CD4-positive, alpha-beta T cell treated with Interleukin-15 for 4 hours (primary cell): ENCODE measurements around the gene DRICH1.
"Not testable (repeated sequence)": the region's sequence is repeated elsewhere in the genome, so short reads cannot be mapped to it uniquely, and the experiment has no call there.

ENCODE experiments used
- DNase-seq: peaks from one replicate; pipeline ENCODE4 v3.0.0-alpha.2; 2020; ENCODE audit warnings: low spot score

The DRICH1 gene, protein sequence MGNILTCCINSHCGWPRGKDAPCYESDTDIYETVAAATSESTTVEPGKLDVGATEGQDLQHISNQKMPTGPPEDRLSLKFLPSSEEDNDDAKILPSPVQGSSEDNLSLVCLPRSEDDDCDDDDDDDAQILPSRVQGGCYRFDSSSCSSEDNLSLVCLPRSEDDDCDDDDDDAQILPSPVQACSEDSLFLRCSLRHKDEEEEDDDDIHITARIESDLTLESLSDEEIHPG

GRCh38 chr22:23632178-23632577 is at the start of gene DRICH1:
Gene DRICH1 (minus strand): TSS chr22:23632321. CDS start chr22:23632023, 298 bp downstream.
- DNase-seq, result peak; percentile 2

GRCh38 chr22:23681026-23681809 is 49.1 kb upstream of the DRICH1 start:
- no peak for DNase-seq

DNA sequence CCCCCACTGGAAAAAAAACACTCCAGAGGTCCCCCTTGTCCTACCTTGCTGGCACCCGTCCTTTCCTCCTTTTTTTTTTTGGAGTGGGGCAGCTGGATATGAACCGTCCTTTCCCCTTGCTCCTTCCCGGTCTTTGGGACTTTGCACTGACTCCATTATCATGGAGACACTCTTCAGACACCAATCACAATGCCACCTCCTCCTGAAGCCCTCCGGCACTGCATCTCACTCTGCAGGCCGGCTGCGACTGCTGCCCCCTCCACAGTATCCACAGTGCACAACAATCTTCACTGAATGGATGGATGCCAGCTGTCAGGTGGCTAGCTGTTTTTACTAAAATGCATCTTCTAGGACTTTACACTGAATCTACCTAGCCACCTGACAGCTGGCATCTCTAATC is 46.0 kb upstream of the DRICH1 start:
- no peak for DNase-seq

- no peak for DNase-seq
Observed at GRCh38 chr22:23677701-23677995, 45.5 kb upstream of the DRICH1 start.

- DNase-seq, result not testable (repeated sequence)
Observed at GRCh38 chr22:23676841-23677700, 45.0 kb upstream of the DRICH1 start.

DNA sequence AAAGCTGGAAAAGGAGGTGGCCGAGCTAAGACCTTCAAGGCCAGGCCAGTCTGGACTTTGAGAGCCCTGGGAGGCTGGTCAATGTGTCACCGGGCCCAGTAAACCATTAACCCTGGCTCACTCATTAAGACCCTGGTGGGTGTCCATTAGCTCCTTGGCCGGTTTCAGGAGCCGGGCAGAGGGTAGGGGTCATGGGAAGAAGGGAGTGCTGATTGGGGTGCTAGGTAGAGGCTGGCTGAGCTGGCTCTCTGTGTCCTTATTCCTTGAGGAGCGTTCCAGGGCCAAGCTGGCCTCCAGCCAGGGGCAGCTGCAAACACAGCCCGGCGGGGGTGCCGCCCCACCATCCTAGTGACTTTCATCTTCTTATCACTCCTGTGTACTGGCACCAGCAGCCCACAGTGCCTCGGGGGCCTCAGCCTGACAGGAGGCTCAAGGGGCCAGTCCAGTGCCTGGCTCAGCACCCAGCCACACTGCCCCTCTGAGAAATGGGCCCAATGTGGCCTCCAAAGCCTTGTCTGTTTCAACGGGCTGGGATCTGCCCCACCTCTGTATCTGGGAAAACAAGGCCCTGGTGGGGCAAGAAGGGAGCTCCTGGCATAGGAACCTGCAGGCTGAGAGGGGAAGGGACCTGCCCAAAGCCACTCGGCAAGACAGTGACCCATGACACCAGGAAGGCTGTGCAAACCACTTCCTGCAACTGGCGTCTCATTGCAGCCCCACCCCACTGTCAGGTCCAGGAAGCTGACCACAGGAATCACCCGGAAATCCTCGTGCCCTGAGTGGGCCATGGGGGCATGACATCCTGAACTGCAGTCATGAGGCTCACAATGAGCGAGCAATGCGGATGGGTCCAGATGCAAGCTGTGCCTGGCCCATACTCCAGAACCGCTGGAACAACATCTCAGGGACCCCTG is 43.6 kb upstream of the DRICH1 start:
- no peak for DNase-seq

GRCh38 chr22:23674886-23675501 is 42.9 kb upstream of the DRICH1 start:
- DNase-seq, result not testable (repeated sequence)

DNA sequence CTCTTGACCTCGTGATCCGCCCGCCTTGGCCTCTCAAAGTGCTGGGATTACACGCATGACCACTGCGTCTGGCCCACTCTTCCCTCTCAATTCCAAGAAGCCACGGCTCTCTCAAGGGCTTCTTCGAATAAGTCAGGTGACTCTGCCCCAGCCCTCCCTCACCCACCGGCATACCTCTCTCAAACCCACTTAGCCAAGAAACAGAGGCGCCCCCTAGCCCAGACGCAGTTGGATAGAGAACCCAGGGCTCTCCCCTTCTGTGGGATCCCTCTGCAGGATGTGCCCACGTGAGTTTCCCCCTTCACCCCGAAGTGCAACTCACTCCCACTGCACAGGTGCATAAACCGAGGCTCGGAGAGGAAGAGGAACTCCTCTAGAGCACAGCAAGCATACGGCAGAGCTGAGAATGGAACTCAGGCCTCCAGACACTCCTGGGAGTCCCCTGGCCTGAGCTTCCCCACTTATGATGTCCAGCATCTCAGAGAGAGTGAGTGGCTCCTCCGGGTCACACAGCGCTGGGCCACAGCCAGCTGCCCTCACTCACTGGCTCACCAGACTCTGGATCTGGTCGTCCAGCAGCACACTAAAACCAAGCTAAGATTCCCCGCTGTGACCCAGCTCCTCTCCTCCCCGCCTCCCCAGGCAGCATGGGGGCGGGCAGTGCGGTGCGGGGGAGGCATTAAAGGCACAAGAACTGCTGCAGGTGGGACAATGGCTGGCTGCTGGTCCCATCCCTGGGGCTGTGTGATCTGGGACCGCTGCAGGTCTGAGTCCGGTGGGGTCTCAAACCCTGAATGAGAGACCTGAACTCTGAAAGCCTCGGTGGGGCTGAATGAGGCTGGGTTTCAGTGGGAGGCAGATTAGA is 41.9 kb upstream of the DRICH1 start:
- DNase-seq, result no peak

DNA sequence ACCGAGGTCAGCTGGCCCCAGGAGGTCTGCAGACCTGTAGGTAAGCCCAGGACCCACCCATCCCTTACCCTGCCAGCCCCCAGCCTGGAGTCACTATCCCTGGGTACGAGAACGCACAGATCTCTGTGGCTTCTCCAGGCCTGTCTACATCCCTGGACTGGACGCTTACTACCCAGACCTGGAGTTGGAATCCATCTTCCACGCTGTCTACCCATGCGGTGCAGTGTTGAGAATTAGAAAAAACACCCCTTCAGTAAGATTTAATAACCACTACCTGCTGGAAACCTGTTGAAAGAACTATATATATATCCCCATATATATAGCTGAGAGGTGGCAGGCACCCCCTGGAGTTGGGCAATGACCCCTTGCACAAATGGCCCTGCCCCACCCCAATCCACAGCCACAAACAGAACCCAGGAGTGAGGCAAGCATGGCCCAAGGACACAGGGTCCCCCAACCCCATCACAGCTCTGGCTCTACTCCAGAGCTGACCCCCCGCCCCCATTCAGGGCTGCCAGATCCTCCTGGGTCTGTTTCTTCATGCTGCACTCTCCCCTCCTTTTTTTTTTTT is 41.0 kb upstream of the DRICH1 start:
- no peak for DNase-seq

DNA sequence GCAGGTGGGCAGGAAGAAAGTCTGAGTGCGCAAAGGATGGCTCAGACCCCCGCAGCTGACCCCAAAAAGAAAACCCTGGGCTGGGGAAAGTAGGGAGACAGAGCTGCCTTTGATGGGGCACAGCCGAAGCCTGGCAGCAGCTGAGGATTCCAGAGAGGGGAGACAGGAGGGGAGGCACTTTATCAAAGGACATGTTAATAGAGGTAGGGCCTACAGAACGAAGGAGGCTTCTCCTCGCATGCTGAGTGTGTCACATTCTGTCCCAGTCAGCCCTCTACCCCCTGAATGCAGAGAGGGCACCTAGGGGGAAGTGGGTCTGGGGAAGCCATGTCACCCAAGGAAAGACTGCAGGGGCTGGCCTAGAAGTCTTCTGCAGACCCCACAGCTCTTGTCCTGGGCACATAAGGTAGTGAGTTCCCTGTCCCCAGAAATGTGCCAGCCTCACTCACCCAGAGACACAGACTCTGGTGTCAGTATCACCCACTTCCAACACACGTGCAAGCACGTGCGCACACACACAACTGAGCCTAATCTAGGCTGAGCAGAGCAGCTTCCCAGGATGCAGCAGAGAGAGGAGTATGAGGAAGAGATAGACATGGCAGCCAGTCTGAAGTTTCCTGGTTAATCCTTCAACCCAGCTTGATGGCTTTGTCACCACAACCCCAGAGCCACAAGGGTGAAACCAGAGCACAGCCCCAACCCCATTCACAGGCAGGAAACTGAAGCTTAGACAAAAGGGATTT is 40.4 kb upstream of the DRICH1 start:
- not testable (repeated sequence) for DNase-seq

GRCh38 chr22:23671387-23671786 is 39.3 kb upstream of the DRICH1 start:
- not testable (repeated sequence) for DNase-seq

GRCh38 chr22:23670378-23671295 is 38.5 kb upstream of the DRICH1 start:
- no peak for DNase-seq

DNA sequence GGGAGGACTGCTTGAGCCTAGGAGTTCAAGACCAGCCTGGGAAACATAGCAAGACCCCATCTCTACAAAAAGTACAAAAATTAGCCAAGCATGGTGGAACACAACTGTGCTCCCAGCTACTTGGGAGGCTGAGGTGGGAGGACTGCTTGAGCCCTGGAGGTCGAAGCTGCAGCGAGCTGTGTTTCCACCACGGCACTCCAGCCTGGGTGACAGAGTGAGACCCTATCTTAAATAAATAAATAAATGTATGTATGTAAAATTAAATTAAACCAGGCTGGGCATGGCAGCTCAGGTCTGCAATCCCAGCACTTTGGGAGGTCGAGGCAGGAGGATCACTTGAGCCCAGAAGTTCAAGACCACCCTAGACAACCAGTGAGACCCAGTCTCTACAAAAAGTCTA is 28.3 kb upstream of the DRICH1 start:
- DNase-seq, result not testable (repeated sequence)

GRCh38 chr22:23657727-23658126 is 25.6 kb upstream of the DRICH1 start:
- DNase-seq, result no peak

- no peak for DNase-seq
Observed at GRCh38 chr22:23655891-23656475, 23.9 kb upstream of the DRICH1 start.

- DNase-seq, result no peak
Observed at GRCh38 chr22:23652711-23653110, 20.6 kb upstream of the DRICH1 start.

DNA sequence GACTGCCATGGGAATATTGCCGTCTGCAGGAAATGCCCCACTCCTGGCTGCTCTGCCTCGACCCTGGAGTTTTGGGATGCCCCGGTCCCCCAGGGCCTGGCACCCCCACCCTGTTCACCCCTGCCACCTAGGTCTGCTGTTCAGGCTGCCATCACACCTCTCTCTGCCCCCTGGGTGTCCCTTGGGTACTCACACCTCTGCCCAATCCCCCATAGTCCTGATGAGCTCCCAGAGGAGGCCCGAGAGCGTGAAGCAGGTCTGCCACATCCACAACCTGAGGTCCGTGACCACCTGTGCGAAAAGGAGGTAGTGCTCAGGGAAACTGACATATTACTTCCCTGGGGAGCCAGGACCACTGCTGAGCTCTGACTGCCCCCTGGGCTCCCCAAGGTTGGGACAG is 20.2 kb upstream of the DRICH1 start:
- DNase-seq, result no peak

- DNase-seq, result no peak
Observed at GRCh38 chr22:23651676-23652075, 19.6 kb upstream of the DRICH1 start.
